IPS-15b (cell line): ENCODE data around the gene UBL3.

Source experiments
- H3K27me3 ChIP-seq: one replicate; pipeline ENCODE4 v1.6.1; 2013; ENCODE audit warnings: low read length; ENCODE audit not compliant: control insufficient read depth, insufficient read depth
- H3K36me3 ChIP-seq: one replicate; pipeline ENCODE4 v1.6.1; 2013; ENCODE audit warnings: low read length; ENCODE audit not compliant: control insufficient read depth, insufficient read depth
- H3K4me1 ChIP-seq: one replicate; pipeline ENCODE4 v1.6.1; 2013; ENCODE audit warnings: mild to moderate bottlenecking, low read length; ENCODE audit not compliant: control insufficient read depth, insufficient read depth
- H3K4me3 ChIP-seq: one replicate; pipeline ENCODE4 v1.5.1; 2013; ENCODE audit warnings: low read depth, low read length
- H3K9ac ChIP-seq: one replicate; pipeline ENCODE4 v1.6.1; 2013; ENCODE audit warnings: low read depth, mild to moderate bottlenecking, low read length
- H3K9me3 ChIP-seq: one replicate; pipeline ENCODE4 v1.6.1; 2013; ENCODE audit warnings: mild to moderate bottlenecking, low read length; ENCODE audit not compliant: control insufficient read depth, insufficient read depth

Gene UBL3

DNA sequence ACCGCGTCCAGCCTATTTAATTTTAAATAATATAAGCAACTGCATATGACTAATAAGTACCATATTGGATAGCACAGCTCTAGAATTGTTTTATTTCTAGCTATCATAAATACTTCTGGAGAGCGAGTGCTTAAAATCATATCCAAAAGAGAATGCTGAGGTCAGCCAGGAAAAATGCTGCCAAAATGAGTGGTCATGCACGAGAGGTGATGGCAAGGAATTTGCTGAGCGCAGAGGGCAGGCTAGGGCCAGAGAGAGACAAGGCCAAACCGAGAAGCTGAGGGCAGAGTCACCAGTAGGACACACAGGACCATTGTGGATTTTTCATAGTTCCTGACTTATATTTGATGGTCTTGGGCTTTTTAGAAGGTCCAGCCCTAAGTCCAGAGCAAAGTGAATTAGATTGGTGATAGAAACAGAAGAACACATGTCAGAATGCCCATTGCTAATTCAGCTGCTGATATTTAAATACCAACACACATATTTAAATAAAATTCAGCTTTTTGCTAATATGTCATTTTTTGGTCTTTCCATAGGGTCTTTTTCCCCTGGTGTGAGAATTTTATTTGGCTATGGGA, 33.6 kb upstream of the UBL3 start:
- Histone ChIP-seq H3K27me3 (no peaks in the 10 kb centered on the region), H3K36me3 (no peaks in the 10 kb centered on the region), H3K4me3 (no peak overlapping the region), H3K4me1 (peaks cover 12% of the 10 kb centered on the region), H3K9ac (no peak overlapping the region), H3K9me3 (no peaks in the 10 kb centered on the region)

DNA sequence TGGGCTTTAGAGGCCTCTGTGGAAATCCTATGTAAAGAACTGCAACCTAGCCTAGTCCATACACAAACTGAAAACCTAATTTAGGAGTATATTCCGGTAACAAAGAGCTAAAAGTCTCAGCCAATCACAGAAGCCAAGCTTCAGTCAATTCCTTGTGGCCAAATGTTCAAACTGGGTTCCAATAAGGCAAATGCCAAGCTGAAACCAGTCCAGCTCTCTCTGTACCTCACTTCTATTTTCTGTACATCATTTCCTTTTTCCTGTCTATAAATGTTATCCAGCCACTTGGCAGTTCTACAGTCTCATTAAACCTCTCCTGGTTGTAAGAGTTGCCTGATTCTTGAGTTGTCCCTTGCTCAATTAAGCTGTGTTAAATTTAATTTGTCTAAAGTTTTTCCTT, 31.7 kb upstream of the UBL3 start:
- no peak overlapping the region for H3K4me3 ChIP-seq
- no peaks in the 10 kb centered on the region for H3K9me3 ChIP-seq
- H3K36me3 ChIP-seq: no peaks in the 10 kb centered on the region
- no peak overlapping the region for H3K9ac ChIP-seq
- peaks cover 18% of the 10 kb centered on the region for H3K4me1 ChIP-seq
- H3K27me3 ChIP-seq: no peaks in the 10 kb centered on the region

DNA sequence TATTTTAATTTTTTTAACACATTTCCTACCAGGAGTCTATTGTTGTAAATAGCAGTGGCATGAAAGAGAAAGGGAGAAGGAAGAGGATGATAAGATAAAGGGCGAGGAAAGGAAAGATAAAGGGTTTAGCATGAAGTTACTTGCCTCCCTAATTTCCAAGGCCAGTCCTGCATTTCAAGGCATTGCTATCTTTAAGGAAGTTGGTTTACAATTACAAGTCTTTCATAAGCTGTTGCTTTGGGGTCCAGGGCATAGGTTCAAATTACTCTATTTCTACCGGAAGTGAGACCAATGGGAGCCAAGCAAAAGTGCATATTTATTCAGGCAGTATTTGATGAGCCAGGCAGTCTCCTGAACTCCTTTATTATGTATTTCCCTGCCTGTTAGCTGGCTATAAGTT, 27.7 kb upstream of the UBL3 start:
- no peaks in the 10 kb centered on the region for H3K9me3 ChIP-seq
- no peaks in the 10 kb centered on the region for H3K27me3 ChIP-seq
- H3K9ac ChIP-seq: no peak overlapping the region
- peaks cover 15% of the 10 kb centered on the region for H3K4me1 ChIP-seq
- H3K36me3 ChIP-seq: no peaks in the 10 kb centered on the region
- no peak overlapping the region for H3K4me3 ChIP-seq

DNA sequence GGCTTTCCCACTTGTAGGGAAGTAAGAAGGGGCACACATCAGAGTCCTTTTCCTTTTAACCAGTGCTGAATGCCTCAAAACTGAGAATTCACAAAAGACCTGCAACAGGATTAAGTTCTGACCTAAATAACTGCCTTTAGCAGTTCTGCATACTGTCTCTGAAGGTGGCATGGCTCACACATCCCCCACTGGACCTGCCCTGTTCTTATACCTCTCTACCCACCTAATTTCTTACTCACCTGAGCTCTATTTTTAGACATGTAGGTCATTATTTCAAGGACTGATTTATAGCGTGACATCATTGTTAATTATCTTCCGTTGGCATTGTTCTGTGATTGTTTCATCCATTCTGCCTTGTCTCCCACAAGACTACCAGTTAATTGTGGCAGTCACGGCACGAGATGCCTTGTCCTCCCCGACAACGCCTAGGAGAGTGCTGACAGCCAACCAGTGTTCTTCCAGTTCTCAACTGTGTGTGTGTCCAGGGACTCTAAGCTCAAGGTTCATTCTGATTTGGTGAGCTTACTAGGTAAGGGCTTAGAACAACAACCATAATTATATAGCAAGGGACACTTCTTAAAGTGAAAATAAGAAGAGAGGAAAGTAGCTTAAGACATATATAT, 27.1 kb upstream of the UBL3 start:
- Histone ChIP-seq H3K4me3 (no peak overlapping the region), H3K36me3 (no peaks in the 10 kb centered on the region), H3K9ac (no peak overlapping the region), H3K27me3 (no peaks in the 10 kb centered on the region), H3K9me3 (no peaks in the 10 kb centered on the region), H3K4me1 (peaks cover 15% of the 10 kb centered on the region)

DNA sequence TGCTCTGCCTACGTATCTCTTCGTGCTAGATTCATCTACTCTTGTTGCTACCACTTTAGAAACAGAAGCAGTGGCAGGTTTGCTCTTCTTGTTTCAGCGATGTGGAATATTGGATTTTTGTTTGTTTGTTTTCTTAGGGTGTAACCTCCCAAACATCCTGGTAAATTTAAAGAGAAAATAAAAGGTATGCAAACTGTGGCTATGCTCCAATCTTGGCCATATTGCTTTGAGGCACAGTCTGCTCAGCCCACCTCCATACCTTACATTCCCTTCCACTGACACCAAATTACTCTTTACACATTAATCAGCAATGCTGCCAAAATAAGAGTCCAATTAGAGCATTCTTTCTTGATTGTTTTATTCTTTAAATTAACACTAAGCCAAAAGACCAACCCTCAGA, 25.2 kb upstream of the UBL3 start:
- no peak overlapping the region for H3K9ac ChIP-seq
- H3K4me1 ChIP-seq: peaks cover 15% of the 10 kb centered on the region
- no peaks in the 10 kb centered on the region for H3K36me3 ChIP-seq
- H3K27me3 ChIP-seq: no peaks in the 10 kb centered on the region
- H3K9me3 ChIP-seq: no peaks in the 10 kb centered on the region
- H3K4me3 ChIP-seq: no peak overlapping the region

DNA sequence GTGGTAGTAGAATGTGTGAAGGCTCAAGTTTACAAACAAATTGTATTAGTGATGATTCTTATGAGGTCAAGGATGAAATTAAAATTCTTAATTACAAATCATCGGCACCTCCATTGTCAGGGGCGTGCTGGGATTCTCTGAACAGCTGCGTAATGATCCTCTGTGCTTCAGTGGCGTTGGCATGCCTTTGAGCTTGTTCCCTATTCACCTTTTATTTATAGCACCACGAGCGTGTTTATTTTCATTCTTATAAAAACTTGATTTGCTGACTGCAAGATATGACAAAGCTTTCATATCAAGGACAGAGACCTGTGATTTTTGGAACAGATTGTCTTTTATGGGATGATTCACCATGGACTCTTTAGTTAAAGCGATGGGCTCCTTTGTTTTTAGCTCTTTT, 18.2 kb upstream of the UBL3 start:
- Histone ChIP-seq H3K9ac (no peak overlapping the region), H3K27me3 (no peaks in the 10 kb centered on the region)

DNA sequence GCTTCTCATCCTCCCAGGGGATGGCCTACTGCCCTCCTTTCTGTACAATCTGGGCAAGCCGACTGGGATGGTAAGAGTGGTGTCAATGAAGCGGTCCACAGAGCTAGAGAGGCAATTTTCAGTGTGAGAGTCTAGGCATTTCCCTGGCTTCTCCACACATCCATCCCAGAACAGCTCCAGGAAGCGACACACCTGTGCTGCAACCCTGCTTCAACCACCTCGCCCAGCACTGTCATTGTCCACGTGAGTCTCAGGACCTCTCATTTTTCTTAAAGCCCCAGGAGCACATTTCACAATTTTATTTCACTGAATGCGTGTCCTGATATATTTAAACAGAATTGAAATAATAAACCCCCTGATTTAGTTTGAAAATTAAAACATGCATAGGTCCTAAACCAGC, 15.5 kb upstream of the UBL3 start:
- Histone ChIP-seq H3K4me1 (no peaks in the 10 kb centered on the region), H3K9me3 (no peaks in the 10 kb centered on the region), H3K9ac (no peak overlapping the region), H3K36me3 (no peaks in the 10 kb centered on the region), H3K27me3 (no peaks in the 10 kb centered on the region), H3K4me3 (no peak overlapping the region)

More for the DNA sequence above, 18.2 kb upstream of the UBL3 start:
- Histone ChIP-seq H3K36me3 (no peaks in the 10 kb centered on the region), H3K4me1 (no peaks in the 10 kb centered on the region), H3K9me3 (no peaks in the 10 kb centered on the region), H3K4me3 (no peak overlapping the region)

DNA sequence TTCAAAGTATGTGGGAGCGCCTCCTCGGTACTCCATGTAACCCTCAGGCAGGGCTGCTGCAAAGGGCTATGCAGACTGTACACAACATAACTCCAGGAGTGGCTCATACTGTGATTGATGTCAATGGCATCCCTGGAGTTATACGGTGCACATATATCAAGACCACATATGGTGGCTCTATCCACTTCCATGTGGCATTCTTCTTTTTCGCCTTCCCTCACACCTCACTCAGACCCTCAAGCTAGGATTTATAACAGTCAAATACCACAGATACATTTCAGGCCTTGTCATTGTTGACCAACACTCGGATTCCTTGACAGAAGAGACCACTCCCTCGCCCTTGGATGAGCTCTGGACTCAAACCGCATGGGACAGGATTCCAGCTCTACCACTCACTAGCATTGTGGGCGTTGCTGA, 11.3 kb upstream of the UBL3 start:
- H3K9ac ChIP-seq: no peak overlapping the region
- H3K9me3 ChIP-seq: no peaks in the 10 kb centered on the region
- no peaks in the 10 kb centered on the region for H3K27me3 ChIP-seq
- H3K4me1 ChIP-seq: no peaks in the 10 kb centered on the region
- H3K36me3 ChIP-seq: no peaks in the 10 kb centered on the region
- H3K4me3 ChIP-seq: no peak overlapping the region

DNA sequence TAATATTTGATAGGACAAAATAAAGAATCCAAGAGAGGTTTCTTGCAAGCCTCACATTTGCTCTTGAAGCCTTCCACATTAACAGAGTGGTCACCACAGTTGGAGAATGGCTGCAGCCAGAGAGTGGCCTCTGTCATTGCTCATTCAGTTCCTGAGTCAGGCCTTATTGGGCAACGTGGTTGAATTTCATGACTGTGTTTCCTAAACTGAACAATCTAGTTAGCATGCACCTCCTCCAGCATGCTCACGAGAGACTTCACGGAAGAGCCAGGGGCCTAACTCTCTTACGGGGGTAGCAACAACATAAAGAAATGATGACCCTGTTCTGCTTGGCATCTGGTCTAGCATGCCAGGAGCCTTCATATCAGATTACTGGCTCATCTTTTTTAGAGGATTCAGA, 9.6 kb upstream of the UBL3 start:
- no peak overlapping the region for H3K9ac ChIP-seq
- H3K4me1 ChIP-seq: no peaks in the 10 kb centered on the region
- H3K27me3 ChIP-seq: no peaks in the 10 kb centered on the region
- no peak overlapping the region for H3K4me3 ChIP-seq
- no peaks in the 10 kb centered on the region for H3K9me3 ChIP-seq
- no peaks in the 10 kb centered on the region for H3K36me3 ChIP-seq

DNA sequence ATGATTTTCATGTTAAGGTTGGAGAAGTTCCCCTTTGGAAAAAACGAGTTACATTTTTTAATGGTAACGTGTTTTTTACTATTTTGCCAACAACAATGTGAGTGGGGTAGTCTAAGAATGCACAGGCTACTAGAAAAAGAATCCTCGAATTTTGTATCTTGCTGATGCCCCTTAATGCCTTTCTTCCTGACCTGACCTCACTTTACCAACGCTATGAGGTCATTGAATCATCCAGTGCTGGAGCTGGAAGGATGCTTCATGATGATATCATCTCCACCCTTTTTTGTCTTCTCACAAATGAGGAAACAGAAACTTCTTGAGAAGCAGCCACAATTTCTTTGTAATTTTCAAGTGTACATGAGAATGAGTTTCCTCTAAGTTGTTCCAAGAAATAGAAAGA, 8.2 kb upstream of the UBL3 start:
- no peaks in the 10 kb centered on the region for H3K27me3 ChIP-seq
- H3K36me3 ChIP-seq: no peaks in the 10 kb centered on the region
- no peak overlapping the region for H3K4me3 ChIP-seq
- no peaks in the 10 kb centered on the region for H3K4me1 ChIP-seq
- H3K9me3 ChIP-seq: no peaks in the 10 kb centered on the region
- H3K9ac ChIP-seq: no peak overlapping the region

DNA sequence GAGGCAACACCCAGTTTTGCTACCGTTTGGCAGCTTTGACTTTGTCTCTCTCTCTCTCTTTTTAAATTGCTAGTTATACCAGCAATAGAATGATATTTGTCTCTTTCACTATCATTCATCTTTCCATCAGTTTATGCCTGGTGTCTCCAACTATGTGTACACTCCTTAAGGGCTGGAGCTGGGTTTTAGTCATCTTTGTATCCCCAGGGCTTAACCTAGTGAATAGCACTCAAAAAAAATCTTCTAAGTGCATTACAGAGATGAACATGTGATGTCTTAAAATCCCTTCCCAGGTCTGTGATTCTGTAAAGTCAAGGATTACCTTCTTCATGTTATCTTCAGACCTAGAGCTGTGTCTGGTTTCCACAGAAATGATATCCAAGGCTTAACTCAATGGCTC, 7.8 kb upstream of the UBL3 start:
- Histone ChIP-seq H3K36me3 (no peaks in the 10 kb centered on the region), H3K27me3 (no peaks in the 10 kb centered on the region), H3K4me1 (no peaks in the 10 kb centered on the region), H3K4me3 (no peak overlapping the region), H3K9me3 (no peaks in the 10 kb centered on the region), H3K9ac (no peak overlapping the region)

DNA sequence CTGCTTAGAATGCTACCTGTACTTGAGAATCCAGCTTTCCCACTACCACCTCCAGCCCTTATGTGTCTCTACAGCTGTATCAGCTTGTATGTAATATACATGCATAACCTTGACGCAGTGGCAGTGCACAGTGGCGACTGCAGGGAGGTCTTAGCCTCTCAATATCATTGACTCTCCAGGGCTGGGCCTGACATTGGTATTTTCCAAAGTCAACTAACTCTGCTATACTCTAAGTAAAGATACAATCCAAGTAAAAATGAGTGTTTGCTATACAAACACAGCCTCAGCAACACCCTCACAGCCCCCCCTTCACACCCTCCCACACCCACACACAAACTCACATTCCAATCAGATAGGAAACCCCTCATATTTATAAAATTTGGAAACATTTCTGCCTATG, 6.7 kb upstream of the UBL3 start:
- H3K27me3 ChIP-seq: no peaks in the 10 kb centered on the region
- no peaks in the 10 kb centered on the region for H3K9me3 ChIP-seq
- H3K36me3 ChIP-seq: no peaks in the 10 kb centered on the region
- H3K4me3 ChIP-seq: no peak overlapping the region
- H3K4me1 ChIP-seq: no peaks in the 10 kb centered on the region
- no peak overlapping the region for H3K9ac ChIP-seq
